ENCODE measurements around the gene ETV6.

The ETV6 gene

GRCh38 chr12:11722578-11723138 lies 73.2 kb downstream of the ETV6 start:
- DNase-seq: no peak

DNA sequence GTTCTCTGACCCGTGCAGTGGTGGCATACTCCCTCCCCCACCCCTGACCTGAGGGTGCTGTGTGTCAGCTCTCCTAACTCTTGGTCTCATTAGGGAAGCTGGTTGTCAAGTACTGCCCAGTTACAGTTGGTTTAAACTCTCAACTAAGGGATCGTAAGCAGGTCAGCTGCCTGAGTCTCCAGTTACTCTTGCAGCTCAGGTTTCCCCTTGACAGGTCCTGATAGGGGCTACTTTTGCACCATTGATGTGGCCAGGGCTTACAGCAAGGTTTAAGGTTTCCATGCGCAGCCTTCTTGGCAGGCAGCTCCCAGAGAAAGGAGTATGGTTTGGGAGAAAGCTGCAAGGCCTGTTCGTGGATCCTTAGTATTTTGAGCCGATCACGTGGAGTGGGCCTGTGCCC lies 74.5 kb downstream of the ETV6 start:
- no peak for DNase-seq

DNA sequence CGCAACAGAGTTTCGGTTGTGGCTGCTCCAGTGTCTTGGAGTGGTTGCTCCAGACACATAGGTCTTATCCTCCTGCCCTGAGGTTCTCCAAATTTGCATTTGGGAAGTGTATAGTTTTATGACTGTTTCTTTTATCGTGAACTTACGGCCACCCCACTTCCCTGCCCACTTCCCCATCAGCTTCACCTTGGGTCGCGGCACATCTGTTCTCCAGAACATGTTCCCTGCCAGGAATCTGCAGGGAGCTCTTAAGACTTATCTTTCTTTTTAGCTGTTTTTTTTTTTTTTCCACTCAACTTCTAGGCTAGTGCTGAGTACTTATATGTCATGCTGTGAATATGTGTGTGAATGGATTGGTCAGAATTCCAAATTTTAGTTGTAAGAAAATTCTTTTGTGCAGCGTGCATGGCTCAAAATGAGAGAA lies 75.4 kb downstream of the ETV6 start:
- DNase-seq: no peak

DNA sequence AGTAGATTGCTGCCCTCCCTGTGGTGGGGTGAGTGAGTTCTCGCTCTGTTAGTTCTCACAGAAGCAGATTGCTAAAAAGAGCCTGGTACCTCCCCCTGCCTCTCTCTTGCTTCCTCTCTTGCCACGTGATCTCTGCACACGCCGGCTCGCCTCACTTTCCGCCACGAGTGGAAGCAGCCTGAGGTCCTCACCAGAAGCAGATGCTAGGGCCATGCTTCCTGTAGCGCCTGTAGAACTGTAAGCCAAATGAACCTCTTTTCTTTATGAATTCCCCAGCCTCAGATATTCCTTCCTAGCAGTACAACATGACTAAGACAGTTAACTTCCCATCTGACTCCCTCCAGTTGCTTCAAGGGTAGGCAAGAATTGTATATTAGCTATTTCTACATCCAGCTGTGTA lies 76.2 kb downstream of the ETV6 start:
- no peak for DNase-seq

GRCh38 chr12:11726659-11727058 lies 77.2 kb downstream of the ETV6 start:
- DNase-seq: no peak

DNA sequence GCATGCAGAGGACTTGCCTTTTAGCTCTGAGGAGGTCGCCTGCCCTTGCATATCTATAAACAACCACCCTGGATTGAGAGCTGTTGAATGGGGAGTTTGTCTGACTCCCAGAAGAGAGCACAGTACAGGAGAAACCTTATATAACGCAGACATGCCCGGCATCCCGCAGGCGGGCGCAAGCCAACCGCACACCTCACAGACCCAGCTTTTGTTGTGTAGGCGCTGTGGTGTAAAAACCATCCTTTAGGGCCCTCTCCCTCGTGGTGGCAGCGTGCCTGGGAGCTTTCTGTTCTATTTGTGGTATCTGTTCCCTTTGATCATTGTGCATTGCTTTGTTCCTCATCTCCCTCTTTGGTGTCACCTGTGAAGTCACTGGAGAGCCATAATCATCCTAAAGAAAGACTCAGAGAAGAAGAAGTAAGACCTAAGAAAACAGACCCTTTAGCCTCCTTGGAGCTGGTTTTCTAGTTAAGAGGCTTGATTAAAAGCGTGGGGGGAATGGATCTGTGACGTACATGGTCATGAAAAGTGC lies 77.7 kb downstream of the ETV6 start:
- peak; percentile 24 for DNase-seq

- DNase-seq: no peak
Observed at GRCh38 chr12:11728154-11728755, 78.8 kb downstream of the ETV6 start.

DNA sequence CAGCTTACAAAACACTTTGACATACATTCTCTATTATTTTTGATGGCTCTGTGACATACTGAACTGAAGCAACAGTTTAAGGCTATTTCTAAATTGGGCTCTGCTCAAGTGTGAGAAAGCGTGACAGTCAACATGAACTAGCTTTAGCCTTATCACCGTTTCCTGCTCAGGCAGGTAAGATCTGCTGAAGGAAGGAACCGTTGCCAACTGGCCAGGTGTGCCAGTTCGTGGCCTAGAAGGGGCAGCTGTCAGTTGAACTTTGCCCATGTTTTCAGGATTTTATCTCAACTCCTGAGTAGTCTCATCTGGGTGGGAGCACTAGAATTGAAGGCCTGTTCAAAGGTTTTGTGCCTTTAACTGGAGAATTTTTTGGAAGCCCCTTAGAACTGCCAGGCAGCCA lies 79.5 kb downstream of the ETV6 start:
- no peak for DNase-seq

GRCh38 chr12:11729439-11730150 lies 80.1 kb downstream of the ETV6 start:
- no peak for DNase-seq

DNA sequence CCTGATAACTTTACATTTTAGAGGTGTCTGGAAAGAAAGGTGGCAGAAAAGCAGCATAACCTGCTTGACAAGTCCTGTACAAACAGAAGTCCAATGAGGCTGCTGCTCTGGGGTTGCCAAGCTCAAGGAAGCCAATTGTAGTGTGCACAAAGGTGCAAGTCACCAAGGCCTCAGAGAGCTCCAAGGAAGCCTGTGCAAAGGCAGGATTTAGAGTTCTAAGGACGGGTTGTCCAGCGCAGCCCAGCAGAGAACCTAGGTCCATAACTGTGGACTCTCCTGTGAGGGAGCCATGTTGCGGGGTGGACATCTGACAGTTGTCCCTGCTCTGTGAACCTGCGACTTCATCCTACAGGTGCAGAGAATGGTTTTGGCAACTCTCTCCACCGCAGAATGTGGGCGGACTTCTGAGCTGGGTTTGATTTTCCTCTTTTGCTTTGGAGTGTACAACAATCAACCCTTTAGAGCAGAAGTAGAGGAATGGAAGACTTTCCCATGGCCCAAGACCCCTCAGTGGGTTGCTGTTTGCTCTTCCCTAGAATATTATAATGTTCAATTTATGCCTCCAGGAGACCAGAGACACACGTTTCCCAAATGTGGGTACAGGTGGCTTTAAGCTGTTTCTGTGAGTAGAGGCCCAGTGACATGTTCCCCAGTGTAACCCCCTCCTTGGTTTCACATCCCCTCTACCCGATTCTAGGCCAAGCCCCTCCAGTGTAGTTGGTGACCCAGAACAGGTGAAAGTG lies 81.0 kb downstream of the ETV6 start:
- peak; percentile 29 for DNase-seq

GRCh38 chr12:11731042-11731357 lies 81.5 kb downstream of the ETV6 start:
- no peak for DNase-seq

GRCh38 chr12:11731455-11731854 lies 82.0 kb downstream of the ETV6 start:
- no peak for DNase-seq

GRCh38 chr12:11732023-11732422 lies 82.5 kb downstream of the ETV6 start:
- no peak for DNase-seq

DNA sequence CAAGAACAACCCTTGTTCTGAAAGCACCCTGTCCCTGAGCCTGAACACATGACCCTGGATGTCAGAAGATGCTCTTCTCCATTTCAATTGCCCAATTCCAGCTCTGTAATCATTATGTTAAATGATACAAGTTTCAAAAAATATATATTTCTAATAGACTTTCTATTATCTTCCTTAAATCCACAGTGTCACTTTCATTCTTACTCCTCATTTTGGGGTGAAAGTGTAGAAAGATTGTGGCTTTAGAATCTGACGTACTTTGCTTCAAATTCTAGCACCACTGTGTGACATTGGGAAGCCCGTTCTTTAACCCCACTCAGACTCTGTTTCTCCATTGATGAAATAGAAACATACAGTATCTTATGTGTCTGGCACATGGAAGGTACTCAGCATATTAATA lies 83.2 kb downstream of the ETV6 start:
- DNase-seq: no peak

GRCh38 chr12:11734580-11735180 lies 85.2 kb downstream of the ETV6 start:
- no peak for DNase-seq

DNA sequence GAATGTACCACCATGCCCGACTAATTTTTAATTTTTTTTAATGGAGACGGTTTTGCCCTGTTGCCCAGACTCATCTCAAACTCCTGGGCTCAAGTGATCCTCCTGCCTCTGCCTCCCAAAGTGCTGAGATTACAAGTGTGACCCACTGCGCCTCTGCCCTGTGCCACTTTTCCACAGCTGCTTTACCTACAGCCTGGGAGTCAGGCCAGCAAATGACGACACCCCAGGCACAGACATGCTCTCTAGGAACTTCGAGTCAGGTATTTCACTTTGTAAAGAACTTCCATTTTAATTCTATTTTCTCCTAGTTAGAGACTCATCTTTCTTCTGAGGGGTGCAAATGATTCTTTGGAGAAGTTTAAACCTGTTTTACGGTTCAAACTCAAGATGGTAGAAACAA lies 89.0 kb downstream of the ETV6 start:
- no peak for DNase-seq

GRCh38 chr12:11739980-11740577 lies 90.6 kb downstream of the ETV6 start:
- no peak for DNase-seq

- no peak for DNase-seq
Observed at GRCh38 chr12:11741434-11742092, 92.1 kb downstream of the ETV6 start.

DNA sequence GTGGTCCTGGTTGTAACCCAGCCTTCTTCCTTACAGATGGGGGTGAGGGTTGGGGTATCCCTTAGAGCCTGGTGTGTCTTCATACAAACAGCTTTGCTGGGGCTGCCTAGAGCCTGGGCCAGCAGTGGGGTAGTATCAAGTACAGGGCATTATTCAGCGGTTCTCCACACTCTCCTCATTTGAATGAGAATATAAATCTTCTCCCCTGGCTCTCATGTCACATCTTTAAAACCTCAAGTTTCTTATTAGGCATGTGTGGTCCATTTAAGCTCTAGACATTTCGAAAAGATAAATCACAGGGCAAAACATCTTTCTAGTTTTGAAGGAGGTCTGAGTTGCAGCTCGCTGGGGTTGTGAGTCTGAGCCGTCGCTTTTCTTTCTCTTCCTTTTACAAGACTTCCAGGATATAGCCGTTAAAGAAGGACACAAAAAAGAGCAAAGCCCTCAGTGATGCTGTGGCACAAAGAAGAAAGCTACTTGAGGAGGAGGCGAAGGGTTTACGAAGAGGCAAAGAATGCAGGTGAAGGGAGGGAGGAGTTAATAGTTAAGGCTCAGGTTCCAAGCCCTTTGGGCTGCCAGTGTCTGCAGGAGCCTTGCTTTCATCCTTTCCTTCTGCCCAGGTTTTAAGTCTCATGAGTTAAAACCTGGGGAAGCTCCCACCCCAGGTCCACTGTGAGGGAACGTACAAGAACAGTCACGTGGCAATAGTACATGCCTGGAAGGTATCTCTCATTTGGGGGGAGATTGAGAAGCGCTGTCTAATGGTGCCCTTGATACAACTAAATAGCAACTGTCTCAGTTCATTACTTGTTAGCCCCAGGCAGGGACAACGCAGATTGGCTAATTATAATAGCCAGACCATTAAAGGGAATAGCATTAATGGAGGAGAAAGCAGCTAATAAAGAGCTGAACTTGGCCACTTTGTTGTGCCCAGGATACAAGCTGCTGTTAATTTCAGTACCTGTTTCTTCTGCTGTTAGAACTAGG lies 94.2 kb downstream of the ETV6 start:
- no peak for DNase-seq

- DNase-seq: no peak
Observed at GRCh38 chr12:11744410-11744801, 94.9 kb downstream of the ETV6 start.

GRCh38 chr12:11745113-11745512 lies 95.6 kb downstream of the ETV6 start:
- no peak for DNase-seq

Data from CD4-positive, alpha-beta T cell treated with Interferon gamma for 1 hour (primary cell).